Measurements from ENCODE around the gene CCR2. TPM values are rescaled to one million over a fixed set of nuclear protein-coding genes. Genes with fewer than 3 reads are reported as not detected.

CCR2 gene
- total RNA-seq, 2 donors from 2014 or later = 0.19 TPM; not detected in 1

GRCh38 chr3:46348823-46349482 lies 5.0 kb upstream of the CCR2 start:
- no peak for ATAC-seq
- Mint-ChIP-seq H3K27ac (no peak overlapping the region), H3K9me3 (peaks cover 0 to 11% of the 10 kb centered on the region in 2 donors), H3K36me3 (peaks cover 0 to 21% of the 10 kb centered on the region in 2 donors)
- DNase-seq (ENCODE audit: low spot score in 2 of 2) = no peak

DNA sequence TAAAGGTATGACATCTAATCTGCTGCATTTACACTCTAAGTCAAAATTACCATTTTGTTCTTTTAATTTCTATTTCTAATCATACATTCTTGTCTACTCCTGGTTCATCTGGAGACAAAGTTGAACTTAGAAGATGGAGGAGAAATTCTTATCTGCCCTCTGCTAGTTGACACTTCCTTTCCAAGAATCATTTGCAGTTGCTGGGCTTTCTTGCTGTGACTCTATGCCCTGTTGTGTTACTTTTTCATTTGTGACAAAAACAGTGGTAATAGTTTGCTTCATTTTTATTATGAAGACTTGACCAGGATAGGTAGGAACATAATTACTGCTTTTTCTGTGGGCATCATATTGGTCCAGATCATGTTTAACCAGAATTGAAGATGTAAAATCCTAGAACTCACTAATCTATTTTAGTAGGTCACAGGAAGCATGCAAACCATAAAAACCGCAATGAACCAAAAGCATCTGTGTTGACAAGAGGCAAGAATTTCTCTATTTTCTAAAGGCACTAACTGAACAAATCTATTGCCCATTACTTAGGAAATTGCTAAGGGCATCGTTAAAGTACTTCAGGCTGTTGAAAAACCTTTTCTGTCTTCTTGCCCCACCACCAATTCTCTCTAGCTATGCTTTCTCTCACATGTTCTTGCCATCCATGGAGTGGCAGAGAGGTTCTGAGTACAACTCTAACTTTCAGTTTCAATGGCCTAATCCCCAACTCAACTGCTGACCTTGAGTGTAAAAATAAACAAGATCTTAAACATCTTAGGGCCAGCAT lies 4.2 kb upstream of the CCR2 start:
- Mint-ChIP-seq H3K27ac (no peak overlapping the region), H3K9me3 (peaks cover 0 to 11% of the 10 kb centered on the region in 2 donors), H3K36me3 (peaks cover 0 to 21% of the 10 kb centered on the region in 2 donors)
- DNase-seq (ENCODE audit: low spot score in 2 of 2) (no peak), ATAC-seq (peak in 1 of 2 donors; percentile 19)

- Mint-ChIP-seq H3K27ac (no peak overlapping the region), H3K36me3 (peaks cover 0 to 21% of the 10 kb centered on the region in 2 donors), H3K9me3 (peaks cover 0 to 11% of the 10 kb centered on the region in 2 donors)
- ATAC-seq (no peak), DNase-seq (ENCODE audit: low spot score in 2 of 2) (no peak)
These were observed 3.7 kb upstream of the CCR2 start for GRCh38 chr3:46350262-46350565.

GRCh38 chr3:46351646-46352045 lies 2.3 kb upstream of the CCR2 start:
- H3K9me3 Mint-ChIP-seq = peaks cover 0 to 11% of the 10 kb centered on the region in 2 donors
- ATAC-seq (no peak), DNase-seq (ENCODE audit: low spot score in 2 of 2) (no peak)
- peaks cover 0 to 20% of the 10 kb centered on the region in 2 donors for H3K36me3 Mint-ChIP-seq
- H3K27ac Mint-ChIP-seq = no peak overlapping the region

- Mint-ChIP-seq H3K36me3 (peaks cover 0 to 8% of the 10 kb centered on the region in 2 donors), H3K9me3 (peaks cover 0 to 6% of the 10 kb centered on the region in 2 donors), H3K27ac (no peak overlapping the region)
- ATAC-seq (no peak), DNase-seq (ENCODE audit: low spot score in 2 of 2) (no peak)
These were observed 821 bp upstream of the CCR2 start for GRCh38 chr3:46353090-46353489.

DNA sequence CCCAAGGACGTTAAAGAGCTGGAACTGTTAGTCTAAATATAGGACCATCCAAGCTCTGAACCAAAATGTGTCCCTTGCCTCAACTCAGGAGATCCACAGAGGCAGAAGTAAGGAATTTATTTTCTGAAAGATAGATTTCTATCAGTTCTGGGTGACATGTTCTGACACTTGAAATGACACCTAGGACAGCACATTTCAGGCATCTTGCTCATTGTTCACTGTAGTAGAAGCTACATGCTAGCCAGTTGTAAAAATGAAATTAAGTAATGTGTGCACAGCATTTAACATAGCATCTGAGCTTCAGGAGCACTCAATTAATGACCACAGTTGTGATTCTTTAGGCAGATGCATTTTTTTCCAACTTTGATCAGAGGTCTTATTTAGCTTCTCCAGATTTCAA lies 567 bp downstream of the CCR2 start:
- Mint-ChIP-seq H3K27ac (no peak overlapping the region), H3K36me3 (no peaks in the 10 kb centered on the region), H3K9me3 (no peaks in the 10 kb centered on the region)
- ATAC-seq (peak in 1 of 2 donors; percentile 26), DNase-seq (ENCODE audit: low spot score in 2 of 2) (no peak)

- Mint-ChIP-seq H3K9me3 (no peaks in the 10 kb centered on the region), H3K27ac (no peak overlapping the region), H3K36me3 (no peaks in the 10 kb centered on the region)
- no peak for ATAC-seq
- no peak for DNase-seq (ENCODE audit: low spot score in 2 of 2)
These were observed 1.1 kb downstream of the CCR2 start for GRCh38 chr3:46354984-46355383.

DNA sequence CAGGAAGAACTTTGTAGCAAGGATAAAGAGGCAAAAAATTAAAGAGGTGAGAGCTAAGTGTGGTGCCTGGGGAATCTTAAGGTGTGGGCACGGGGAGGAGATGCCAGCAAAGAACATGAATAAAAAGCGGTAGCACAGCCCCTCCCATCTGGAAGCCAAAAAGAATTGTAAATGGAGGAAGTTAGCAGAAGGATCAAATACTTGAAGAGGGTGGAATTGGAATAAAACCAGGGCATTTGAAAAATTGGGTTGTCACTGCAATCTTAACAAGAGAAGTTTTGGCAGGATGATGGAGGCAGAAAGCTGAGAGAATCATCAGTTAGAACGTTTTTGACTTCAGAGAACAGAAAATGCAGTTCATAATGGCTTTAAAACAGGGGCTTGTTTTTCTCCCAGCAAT lies 2.4 kb downstream of the CCR2 start:
- no peaks in the 10 kb centered on the region for H3K36me3 Mint-ChIP-seq
- no peak overlapping the region for H3K27ac Mint-ChIP-seq
- ATAC-seq = no peak
- no peak for DNase-seq (ENCODE audit: low spot score in 2 of 2)
- H3K9me3 Mint-ChIP-seq = no peaks in the 10 kb centered on the region

GRCh38 chr3:46356909-46357308 lies 3.0 kb downstream of the CCR2 start:
- H3K9me3 Mint-ChIP-seq = no peaks in the 10 kb centered on the region
- H3K27ac Mint-ChIP-seq = no peak overlapping the region
- DNase-seq (ENCODE audit: low spot score in 2 of 2) (no peak), ATAC-seq (no peak)
- H3K36me3 Mint-ChIP-seq = no peaks in the 10 kb centered on the region

GRCh38 chr3:46358466-46358865 lies 4.6 kb downstream of the CCR2 start:
- H3K9me3 Mint-ChIP-seq = no peaks in the 10 kb centered on the region
- no peaks in the 10 kb centered on the region for H3K36me3 Mint-ChIP-seq
- DNase-seq (ENCODE audit: low spot score in 2 of 2) (no peak), ATAC-seq (no peak)
- no peak overlapping the region for H3K27ac Mint-ChIP-seq

DNA sequence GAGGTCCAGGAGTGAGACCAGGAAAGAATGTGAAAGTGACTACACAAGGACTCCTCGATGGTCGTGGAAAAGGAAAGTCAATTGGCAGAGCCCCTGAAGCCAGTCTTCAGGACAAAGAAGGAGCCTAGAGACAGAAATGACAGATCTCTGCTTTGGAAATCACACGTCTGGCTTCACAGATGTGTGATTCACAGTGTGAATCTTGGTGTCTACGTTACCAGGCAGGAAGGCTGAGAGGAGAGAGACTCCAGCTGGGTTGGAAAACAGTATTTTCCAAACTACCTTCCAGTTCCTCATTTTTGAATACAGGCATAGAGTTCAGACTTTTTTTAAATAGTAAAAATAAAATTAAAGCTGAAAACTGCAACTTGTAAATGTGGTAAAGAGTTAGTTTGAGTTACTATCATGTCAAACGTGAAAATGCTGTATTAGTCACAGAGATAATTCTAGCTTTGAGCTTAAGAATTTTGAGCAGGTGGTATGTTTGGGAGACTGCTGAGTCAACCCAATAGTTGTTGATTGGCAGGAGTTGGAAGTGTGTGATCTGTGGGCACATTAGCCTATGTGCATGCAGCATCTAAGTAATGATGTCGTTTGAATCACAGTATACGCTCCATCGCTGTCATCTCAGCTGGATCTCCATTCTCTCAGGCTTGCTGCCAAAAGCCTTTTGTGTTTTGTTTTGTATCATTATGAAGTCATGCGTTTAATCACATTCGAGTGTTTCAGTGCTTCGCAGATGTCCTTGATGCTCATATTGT lies 6.0 kb downstream of the CCR2 start:
- ATAC-seq (peak; percentile 74 to 97), DNase-seq (ENCODE audit: low spot score in 2 of 2) (no peak)
- H3K9me3 Mint-ChIP-seq = no peaks in the 10 kb centered on the region
- no peaks in the 10 kb centered on the region for H3K36me3 Mint-ChIP-seq
- H3K27ac Mint-ChIP-seq = no peak overlapping the region

- no peak for ATAC-seq
- no peaks in the 10 kb centered on the region for H3K36me3 Mint-ChIP-seq
- no peak for DNase-seq (ENCODE audit: low spot score in 2 of 2)
- H3K27ac Mint-ChIP-seq = no peak overlapping the region
- H3K9me3 Mint-ChIP-seq = no peaks in the 10 kb centered on the region
These were observed 7.0 kb downstream of the CCR2 start for GRCh38 chr3:46360907-46361306.

DNA sequence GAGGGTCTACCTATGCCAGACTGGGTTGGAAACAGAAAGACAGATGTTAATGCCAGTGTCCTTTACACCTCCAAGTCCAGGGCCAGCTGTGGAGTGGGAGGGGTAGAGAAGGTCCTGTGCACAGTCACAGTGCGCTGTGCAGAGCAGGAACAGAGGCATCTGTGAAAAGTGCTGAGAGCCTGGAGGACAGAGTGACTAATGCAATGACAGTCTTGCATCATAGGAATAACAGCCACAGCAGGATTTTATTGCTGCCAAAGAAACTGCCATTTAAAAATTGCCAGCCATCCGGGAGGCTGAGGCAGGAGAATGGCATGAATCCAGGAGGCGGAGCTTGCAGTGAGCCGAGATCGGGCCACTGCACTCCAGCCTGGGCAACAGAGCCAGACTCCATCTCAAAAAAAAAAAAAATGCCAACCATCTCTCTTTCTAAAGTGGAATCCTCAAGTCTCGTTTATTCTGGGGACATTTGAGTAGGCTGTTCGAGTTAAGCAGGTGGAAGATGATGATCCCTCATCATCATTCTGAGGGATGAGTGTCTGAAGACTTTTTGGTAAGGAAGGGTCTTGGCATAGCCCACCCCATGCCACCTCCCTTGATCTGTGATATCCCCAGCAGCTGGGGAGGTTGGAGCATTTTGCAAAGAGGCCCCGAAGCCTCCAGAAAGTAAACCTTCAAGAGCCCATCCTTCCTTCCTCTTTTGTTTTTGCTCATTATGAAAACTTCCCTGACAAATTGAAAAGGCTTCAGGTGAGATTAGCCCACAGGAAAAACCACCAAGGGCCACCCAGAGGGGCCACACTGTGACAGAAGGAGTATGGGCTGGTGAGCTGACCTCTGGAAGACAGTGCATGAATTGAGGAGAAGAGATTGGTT lies 7.7 kb downstream of the CCR2 start:
- no peak for DNase-seq (ENCODE audit: low spot score in 2 of 2)
- H3K36me3 Mint-ChIP-seq = no peaks in the 10 kb centered on the region
- no peaks in the 10 kb centered on the region for H3K9me3 Mint-ChIP-seq
- ATAC-seq = no peak
- H3K27ac Mint-ChIP-seq = no peak overlapping the region

DNA sequence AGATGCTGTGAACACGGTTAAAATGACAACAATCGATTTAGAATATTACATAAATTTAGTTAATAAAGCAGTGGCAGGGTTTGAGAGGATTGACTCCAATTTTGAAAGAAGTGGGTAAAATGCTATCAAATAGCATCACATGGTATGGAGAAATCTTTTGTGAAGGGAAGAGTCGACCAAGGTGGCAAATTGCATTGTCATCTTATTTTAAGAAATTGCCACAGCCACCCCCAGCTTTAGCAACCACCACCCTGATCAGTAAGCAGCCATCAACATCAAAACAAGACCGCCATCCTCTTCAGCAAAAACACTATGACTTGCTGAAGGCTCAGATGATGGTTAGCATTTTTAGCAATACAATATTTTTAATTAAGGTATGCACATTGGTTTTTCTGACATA lies 11.1 kb downstream of the CCR2 start:
- no peak overlapping the region for H3K27ac Mint-ChIP-seq
- no peaks in the 10 kb centered on the region for H3K9me3 Mint-ChIP-seq
- no peak for ATAC-seq
- DNase-seq (ENCODE audit: low spot score in 2 of 2) = no peak
- no peaks in the 10 kb centered on the region for H3K36me3 Mint-ChIP-seq

DNA sequence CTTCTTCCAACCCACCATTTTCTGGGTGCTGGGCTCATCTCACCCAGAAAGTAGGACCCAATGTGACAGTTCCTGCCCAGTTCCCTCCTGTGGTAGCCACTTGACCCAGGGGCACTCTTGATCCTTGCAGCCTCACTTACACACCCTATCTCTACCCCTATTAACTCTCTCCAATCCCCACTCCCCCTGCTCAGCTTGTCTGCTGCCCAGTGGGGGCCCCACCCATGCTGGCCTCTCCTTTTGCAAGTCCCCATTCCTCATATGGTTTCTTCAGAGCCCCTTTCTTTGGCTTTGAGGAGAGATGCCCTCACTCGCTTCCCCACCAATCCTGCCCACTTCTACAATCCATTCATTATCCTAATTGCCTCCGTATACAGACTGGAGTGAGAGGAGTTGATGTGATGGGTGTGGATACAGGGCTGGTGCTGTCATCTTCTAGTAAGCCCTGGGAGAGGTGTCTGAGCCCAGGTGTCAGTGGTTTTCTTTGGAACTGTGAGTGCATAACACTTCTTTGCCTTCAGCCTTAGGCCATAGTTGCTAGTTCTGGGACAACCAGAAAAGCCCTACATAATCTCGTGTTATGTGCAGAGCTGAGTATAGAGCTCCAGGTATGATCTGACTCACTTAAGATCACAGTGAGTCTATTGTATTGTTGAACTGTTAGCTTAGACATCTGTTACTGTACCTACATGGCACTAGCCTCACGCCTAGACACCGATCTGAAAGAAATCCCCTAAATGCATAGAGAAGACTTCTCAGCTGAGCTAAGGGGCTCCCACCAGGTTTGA lies 12.0 kb downstream of the CCR2 start:
- DNase-seq (ENCODE audit: low spot score in 2 of 2) (no peak), ATAC-seq (no peak)
- H3K27ac Mint-ChIP-seq = no peak overlapping the region
- H3K36me3 Mint-ChIP-seq = no peaks in the 10 kb centered on the region
- H3K9me3 Mint-ChIP-seq = no peaks in the 10 kb centered on the region

DNA sequence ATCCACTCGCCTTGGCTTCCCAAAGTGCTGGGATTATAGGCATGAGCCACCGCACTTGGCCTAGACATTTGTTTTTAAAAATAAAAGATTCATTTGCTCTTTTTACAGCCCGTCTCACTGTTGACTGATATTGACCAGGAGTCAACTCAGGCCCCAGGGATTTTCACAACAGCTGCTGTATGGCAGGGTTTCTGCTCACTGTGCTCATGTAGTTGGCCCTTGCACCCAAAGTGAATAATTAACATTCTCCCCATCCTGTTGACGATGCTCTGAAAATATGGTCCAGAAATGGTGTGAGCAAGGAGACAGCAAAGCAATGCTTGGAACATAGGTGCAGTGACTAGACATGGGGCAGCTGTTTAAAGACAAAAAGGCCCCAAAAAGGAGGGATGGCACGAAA lies 13.9 kb downstream of the CCR2 start:
- DNase-seq (ENCODE audit: low spot score in 2 of 2) = no peak
- Mint-ChIP-seq H3K9me3 (no peaks in the 10 kb centered on the region), H3K36me3 (no peaks in the 10 kb centered on the region), H3K27ac (no peak overlapping the region)
- ATAC-seq = no peak

All from activated naive CD4-positive, alpha-beta T cell treated with anti-CD3 and anti-CD28 coated beads, Interleukin-2, amount 50 U/mL, for 72 hours (primary cell).